ENCODE measurements around the gene ABHD8.

ABHD8 gene

DNA sequence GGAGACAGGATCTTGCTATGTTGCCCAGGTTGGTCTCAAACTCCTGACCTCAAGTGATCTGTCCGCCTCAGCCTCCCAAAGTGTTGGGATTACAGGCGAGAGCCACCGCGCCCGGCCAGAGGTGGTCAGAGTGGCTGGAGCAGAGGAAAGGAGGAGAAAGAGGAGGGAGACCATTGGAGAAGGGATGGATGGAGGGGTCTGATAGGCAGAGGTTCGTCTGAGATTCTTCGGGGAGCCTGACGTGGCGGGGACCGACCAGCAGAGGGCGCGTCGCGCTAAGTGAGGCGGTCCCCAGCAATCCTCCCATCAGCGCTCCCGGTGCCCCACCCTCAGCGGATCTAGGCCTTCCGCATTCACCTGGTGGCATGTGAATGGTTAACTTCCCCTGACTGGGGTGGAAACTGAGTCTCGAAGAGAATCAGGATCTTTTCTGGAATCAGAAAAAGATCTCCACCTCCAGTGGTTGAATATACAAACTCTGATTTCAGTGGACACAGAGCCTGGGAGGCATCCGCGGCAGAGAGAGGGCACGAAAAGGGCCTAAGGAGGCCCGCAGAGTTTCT, 43.0 kb upstream of the ABHD8 start:
- ChIA-PET POLR2A (interaction anchor here (1.3 kb wide), 1 partner anchor 11 kb away, joined by 6 read pairs; no protein-coding TSS in a partner anchor), CTCF (interaction anchor here (1.0 to 1.5 kb wide), 2 partner anchors 10 to 40 kb away, joined by 4 to 6 read pairs; no protein-coding TSS in a partner anchor)
- TF ChIP-seq CTBP1 (IDR thresholded peaks at IDR 0.05; ENCODE audit: borderline replicate concordance) (no peak), FOXK2 (IDR thresholded peaks at IDR 0.05) (no peak), SP1 (IDR thresholded peaks at IDR 0.05) (no peak)
- peak; percentile 86 for DNase-seq (ENCODE audit: extremely low spot score)

GRCh38 chr19:17341845-17342244, 38.6 kb upstream of the ABHD8 start:
- CTCF ChIA-PET, result no interaction called here
- no peak for TF ChIP-seq FOXK2 (IDR thresholded peaks at IDR 0.05)
- no peak for TF ChIP-seq FOXA1 (IDR thresholded peaks at IDR 0.05)
- TF ChIP-seq, protein P1, sequence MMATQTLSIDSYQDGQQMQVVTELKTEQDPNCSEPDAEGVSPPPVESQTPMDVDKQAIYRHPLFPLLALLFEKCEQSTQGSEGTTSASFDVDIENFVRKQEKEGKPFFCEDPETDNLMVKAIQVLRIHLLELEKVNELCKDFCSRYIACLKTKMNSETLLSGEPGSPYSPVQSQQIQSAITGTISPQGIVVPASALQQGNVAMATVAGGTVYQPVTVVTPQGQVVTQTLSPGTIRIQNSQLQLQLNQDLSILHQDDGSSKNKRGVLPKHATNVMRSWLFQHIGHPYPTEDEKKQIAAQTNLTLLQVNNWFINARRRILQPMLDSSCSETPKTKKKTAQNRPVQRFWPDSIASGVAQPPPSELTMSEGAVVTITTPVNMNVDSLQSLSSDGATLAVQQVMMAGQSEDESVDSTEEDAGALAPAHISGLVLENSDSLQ (IDR thresholded peaks at IDR 0.05), result no peak
- no peak for TF ChIP-seq ELF4 (IDR thresholded peaks at IDR 0.05)
- no peak for TF ChIP-seq CTBP1 (IDR thresholded peaks at IDR 0.05; ENCODE audit: borderline replicate concordance)
- TF ChIP-seq NFRKB (IDR thresholded peaks at IDR 0.05), result no peak
- no peak for TF ChIP-seq L3MBTL2 (conservative IDR thresholded peaks at IDR 0.05)
- no peak for TF ChIP-seq SP1 (IDR thresholded peaks at IDR 0.05)
- no peak for TF ChIP-seq TARDBP (IDR thresholded peaks at IDR 0.05)
- POLR2A ChIA-PET, result interaction anchor here (1.1 kb wide), 1 partner anchor 9 kb away, joined by 5 read pairs; no protein-coding TSS in a partner anchor
- DNase-seq (ENCODE audit: extremely low spot score), result no peak

DNA sequence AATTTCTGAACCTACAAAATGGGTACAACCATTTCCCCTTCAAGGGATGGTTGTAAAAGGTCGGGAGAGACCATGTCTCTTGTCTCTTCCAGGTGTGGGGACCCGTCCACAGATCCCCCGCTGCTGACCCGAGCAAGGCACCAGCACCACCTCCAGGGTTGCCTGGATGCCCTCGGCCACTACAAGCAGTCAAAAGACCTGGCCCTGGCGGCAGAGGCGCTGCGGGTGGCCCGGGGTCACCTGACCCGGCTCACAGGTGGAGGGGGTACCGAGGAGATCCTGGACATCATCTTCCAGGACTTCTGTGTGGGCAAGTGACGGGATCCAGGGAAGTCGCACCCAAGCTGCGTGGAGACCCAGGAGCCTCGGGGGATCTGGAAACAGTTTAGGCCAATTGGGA, 38.2 kb upstream of the ABHD8 start:
- no peak for DNase-seq (ENCODE audit: extremely low spot score)
- TF ChIP-seq SP1 (IDR thresholded peaks at IDR 0.05), result no peak
- TF ChIP-seq FOXK2 (IDR thresholded peaks at IDR 0.05), result no peak
- no peak for TF ChIP-seq ELF4 (IDR thresholded peaks at IDR 0.05)
- no peak for TF ChIP-seq LEF1 (IDR thresholded peaks at IDR 0.05; ENCODE audit: borderline replicate concordance)
- TF ChIP-seq ARNT (IDR thresholded peaks at IDR 0.05), result no peak
- TF ChIP-seq NFRKB (IDR thresholded peaks at IDR 0.05), result no peak
- no peak for TF ChIP-seq L3MBTL2 (conservative IDR thresholded peaks at IDR 0.05)
- TF ChIP-seq SUZ12 (IDR thresholded peaks at IDR 0.05), result no peak
- TF ChIP-seq CTBP1 (IDR thresholded peaks at IDR 0.05; ENCODE audit: borderline replicate concordance), result no peak
- TF ChIP-seq TARDBP (IDR thresholded peaks at IDR 0.05), result no peak
- TF ChIP-seq, protein P1 (IDR thresholded peaks at IDR 0.05), result no peak
- no peak for TF ChIP-seq FOXM1 (IDR thresholded peaks at IDR 0.05; ENCODE audit: borderline replicate concordance)
- no peak for TF ChIP-seq BHLHE40 (IDR thresholded peaks at IDR 0.05; ENCODE audit: borderline replicate concordance)
- TF ChIP-seq HDGF (IDR thresholded peaks at IDR 0.05; ENCODE audit: borderline replicate concordance), result no peak
- ChIA-PET POLR2A (interaction anchor here (1.1 kb wide), 1 partner anchor 9 kb away, joined by 5 read pairs; no protein-coding TSS in a partner anchor), CTCF (no interaction called here)

- POLR2A ChIA-PET, result interaction anchor here (1.1 kb wide), 1 partner anchor 8 kb away, joined by 5 read pairs; no protein-coding TSS in a partner anchor
- no peak for TF ChIP-seq LEF1 (IDR thresholded peaks at IDR 0.05; ENCODE audit: borderline replicate concordance)
- TF ChIP-seq FOXA1 (IDR thresholded peaks at IDR 0.05), result no peak
- TF ChIP-seq FOXM1 (IDR thresholded peaks at IDR 0.05; ENCODE audit: borderline replicate concordance), result no peak
- TF ChIP-seq L3MBTL2 (conservative IDR thresholded peaks at IDR 0.05), result no peak
Measured at GRCh38 chr19:17340871-17341357, 37.7 kb upstream of the ABHD8 start.

GRCh38 chr19:17340302-17340870, 37.2 kb upstream of the ABHD8 start:
- CTCF ChIA-PET, result no interaction called here
- POLR2A ChIA-PET, result no interaction called here
- no peak for DNase-seq (ENCODE audit: extremely low spot score)
- no peak for TF ChIP-seq TARDBP (IDR thresholded peaks at IDR 0.05)
- no peak for TF ChIP-seq SUZ12 (IDR thresholded peaks at IDR 0.05)
- TF ChIP-seq ARNT (IDR thresholded peaks at IDR 0.05), result no peak
- TF ChIP-seq ELF4 (IDR thresholded peaks at IDR 0.05), result no peak
- TF ChIP-seq FOXK2 (IDR thresholded peaks at IDR 0.05), result no peak
- TF ChIP-seq, protein P1 (IDR thresholded peaks at IDR 0.05), result no peak
- TF ChIP-seq ZNF384 (IDR thresholded peaks at IDR 0.05), result no peak
- no peak for TF ChIP-seq SP1 (IDR thresholded peaks at IDR 0.05)

More at GRCh38 chr19:17340871-17341357, 37.7 kb upstream of the ABHD8 start:
- CTCF ChIA-PET, result no interaction called here
- DNase-seq (ENCODE audit: extremely low spot score), result no peak

GRCh38 chr19:17339088-17339741, 36.0 kb upstream of the ABHD8 start:
- ChIA-PET CTCF (no interaction called here), POLR2A (interaction anchor here (1.9 kb wide), 1 partner anchor 46 kb away, joined by 8 read pairs; no protein-coding TSS in a partner anchor)
- TF ChIP-seq, protein P1 (IDR thresholded peaks at IDR 0.05), result no peak
- TF ChIP-seq LEF1 (IDR thresholded peaks at IDR 0.05; ENCODE audit: borderline replicate concordance) (no peak), ELF4 (IDR thresholded peaks at IDR 0.05) (no peak), L3MBTL2 (conservative IDR thresholded peaks at IDR 0.05) (no peak), CTBP1 (IDR thresholded peaks at IDR 0.05; ENCODE audit: borderline replicate concordance) (no peak), FOXK2 (IDR thresholded peaks at IDR 0.05) (no peak), FOXA1 (IDR thresholded peaks at IDR 0.05) (no peak), ARNT (IDR thresholded peaks at IDR 0.05) (no peak), SP1 (IDR thresholded peaks at IDR 0.05) (no peak), ZNF384 (IDR thresholded peaks at IDR 0.05) (no peak), SUZ12 (IDR thresholded peaks at IDR 0.05) (no peak), NFRKB (IDR thresholded peaks at IDR 0.05) (no peak), TARDBP (IDR thresholded peaks at IDR 0.05) (no peak), FOXM1 (IDR thresholded peaks at IDR 0.05; ENCODE audit: borderline replicate concordance) (no peak)
- DNase-seq (ENCODE audit: extremely low spot score), result peak; percentile 57

All from HEK293T (cell line).